ENCODE measurements around the gene EYA4.

Gene EYA4

DNA sequence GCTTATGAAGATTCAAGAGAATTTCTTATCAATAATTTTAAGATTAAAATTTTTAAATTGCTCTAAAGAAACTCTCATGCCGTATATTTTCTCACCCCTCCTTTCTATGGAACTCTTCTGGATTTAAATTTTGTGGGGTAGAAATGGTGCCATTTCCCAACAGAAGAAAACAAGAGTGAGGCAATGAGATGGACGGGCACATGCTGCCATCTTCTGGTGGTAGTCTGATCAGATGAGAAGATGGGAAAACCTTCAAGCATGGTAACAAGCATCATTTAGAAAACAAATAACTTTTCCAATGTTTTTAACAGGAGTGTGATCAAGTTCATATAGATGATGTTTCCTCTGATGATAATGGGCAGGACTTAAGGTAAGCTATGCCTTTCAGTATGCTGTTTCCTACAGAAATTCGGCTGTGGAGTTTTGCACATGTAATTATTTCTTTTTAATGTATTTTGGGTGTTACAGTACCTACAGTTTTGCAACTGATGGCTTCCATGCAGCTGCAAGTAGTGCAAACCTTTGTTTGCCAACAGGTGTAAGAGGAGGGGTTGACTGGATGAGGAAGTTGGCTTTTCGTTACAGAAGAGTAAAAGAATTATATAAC, 271.4 kb downstream of the EYA4 start:
- Histone ChIP-seq H3K9ac (ENCODE audit: low read depth, low read length) (no peak overlapping the region; the same call in 1 of the 2 replicates), H3K27ac (ENCODE audit: low read length) (no peak overlapping the region), H3K9me3 (ENCODE audit: insufficient read depth, low read depth, low read length) (no peaks in the 10 kb centered on the region), H3K4me3 (ENCODE audit: low read length) (no peak overlapping the region), H3K4me1 (ENCODE audit: insufficient read depth, low read length) (no peaks in the 10 kb centered on the region), H3K27me3 (ENCODE audit: insufficient read depth, low read length) (no peaks in the 10 kb centered on the region), H3K36me3 (ENCODE audit: insufficient read depth, low read depth, low read length) (no peaks in the 10 kb centered on the region)

DNA sequence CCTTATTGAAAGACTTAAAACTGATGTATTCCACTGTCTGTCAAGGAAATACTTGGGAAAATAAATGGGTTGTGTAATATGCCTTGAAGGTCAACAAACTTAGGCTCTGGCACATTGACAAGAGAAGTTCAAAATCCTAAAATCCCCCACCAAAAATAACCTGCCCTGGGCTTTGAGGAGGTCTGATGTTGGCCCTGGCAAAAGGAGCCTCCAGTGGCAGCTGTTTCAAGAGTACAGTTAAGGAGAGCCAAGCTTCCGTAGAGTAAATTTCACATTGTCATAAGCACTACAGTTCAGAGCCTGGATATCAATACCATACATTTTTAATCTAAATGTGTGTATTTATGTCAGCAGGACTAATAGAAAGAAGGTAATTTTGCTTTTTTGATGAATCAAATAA, 282.7 kb downstream of the EYA4 start:
- Histone ChIP-seq H3K4me3 (ENCODE audit: low read length) (no peak overlapping the region), H3K36me3 (ENCODE audit: insufficient read depth, low read depth, low read length) (no peaks in the 10 kb centered on the region), H3K27ac (ENCODE audit: low read length) (no peak overlapping the region), H3K27me3 (ENCODE audit: insufficient read depth, low read length) (no peaks in the 10 kb centered on the region), H3K4me1 (ENCODE audit: insufficient read depth, low read length) (peaks cover 4% of the 10 kb centered on the region; the same call in 1 of the 2 replicates), H3K9ac (ENCODE audit: low read depth, low read length) (no peak overlapping the region), H3K9me3 (ENCODE audit: insufficient read depth, low read depth, low read length) (no peaks in the 10 kb centered on the region)

DNA sequence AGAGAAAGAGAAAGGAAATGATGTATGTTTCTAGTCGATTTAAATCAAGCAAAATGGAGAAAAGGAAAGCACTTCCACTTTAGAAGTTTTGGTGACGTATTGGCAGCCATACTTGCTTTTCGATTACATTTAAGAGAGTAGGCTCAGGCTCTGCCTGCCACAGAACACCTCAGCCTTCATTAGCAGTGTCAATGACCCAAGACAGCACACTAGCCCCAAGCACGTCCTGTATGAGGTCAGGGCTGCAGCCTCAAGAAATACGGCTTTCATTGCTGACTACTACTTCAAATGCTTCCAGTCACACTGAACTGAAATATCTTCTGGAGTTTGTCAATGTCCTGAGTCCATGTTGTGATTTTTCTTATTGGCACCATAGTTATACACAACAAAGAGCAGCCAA, 285.3 kb downstream of the EYA4 start:
- H3K9me3 ChIP-seq (ENCODE audit: insufficient read depth, low read depth, low read length): no peaks in the 10 kb centered on the region
- H3K36me3 ChIP-seq (ENCODE audit: insufficient read depth, low read depth, low read length): no peaks in the 10 kb centered on the region
- H3K4me3 ChIP-seq (ENCODE audit: low read length): no peak overlapping the region
- no peak overlapping the region for H3K27ac ChIP-seq (ENCODE audit: low read length)
- no peak overlapping the region for H3K9ac ChIP-seq (ENCODE audit: low read depth, low read length)
- H3K4me1 ChIP-seq (ENCODE audit: insufficient read depth, low read length): peaks cover 4% of the 10 kb centered on the region; the same call in 1 of the 2 replicates
- H3K27me3 ChIP-seq (ENCODE audit: insufficient read depth, low read length): no peaks in the 10 kb centered on the region

DNA sequence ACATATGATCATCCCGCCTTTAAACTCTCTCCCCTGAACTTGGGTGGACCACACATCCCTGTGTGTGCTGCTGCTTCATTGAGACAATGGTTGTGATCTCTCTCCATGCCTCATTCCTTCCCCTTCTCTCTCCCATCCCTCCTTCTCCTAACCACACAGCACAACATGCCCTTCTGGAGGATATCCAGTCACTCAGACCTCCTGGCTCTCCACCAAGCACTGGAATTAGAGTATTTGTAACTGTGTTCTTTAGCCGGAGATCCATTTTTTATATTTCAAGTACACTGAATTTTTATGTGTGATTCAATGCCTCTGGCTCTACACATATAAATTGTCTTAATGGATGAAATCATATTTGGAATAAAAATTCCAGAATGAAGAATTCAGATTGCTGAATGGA, 287.4 kb downstream of the EYA4 start:
- H3K36me3 ChIP-seq (ENCODE audit: insufficient read depth, low read depth, low read length): no peaks in the 10 kb centered on the region
- H3K27ac ChIP-seq (ENCODE audit: low read length): no peak overlapping the region

DNA sequence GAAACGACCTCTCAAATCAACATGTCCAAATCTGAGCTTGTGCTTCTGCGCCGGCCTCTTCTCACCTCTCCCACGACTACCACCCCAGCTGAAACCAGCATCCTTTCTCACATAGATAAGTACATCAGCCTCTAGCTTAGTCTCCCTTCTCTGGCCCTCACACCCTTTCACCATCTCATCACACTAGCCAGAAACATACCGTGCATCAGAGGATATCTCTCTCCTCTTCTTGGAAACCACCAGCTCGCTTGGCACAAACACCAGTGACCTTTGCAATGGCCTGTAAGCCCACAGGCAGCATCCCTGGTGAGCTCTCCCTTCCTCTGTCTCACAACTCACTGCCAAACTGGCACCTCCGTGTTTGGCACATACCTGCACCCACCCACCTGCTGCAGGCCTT, 291.8 kb downstream of the EYA4 start:
- H3K36me3 ChIP-seq (ENCODE audit: insufficient read depth, low read depth, low read length): no peaks in the 10 kb centered on the region
- no peak overlapping the region for H3K27ac ChIP-seq (ENCODE audit: low read length)
- H3K9me3 ChIP-seq (ENCODE audit: insufficient read depth, low read depth, low read length): no peaks in the 10 kb centered on the region
- H3K4me1 ChIP-seq (ENCODE audit: insufficient read depth, low read length): no peaks in the 10 kb centered on the region
- no peak overlapping the region for H3K4me3 ChIP-seq (ENCODE audit: low read length)
- H3K9ac ChIP-seq (ENCODE audit: low read depth, low read length): no peak overlapping the region
- no peaks in the 10 kb centered on the region for H3K27me3 ChIP-seq (ENCODE audit: insufficient read depth, low read length)

More for the DNA sequence above, 287.4 kb downstream of the EYA4 start:
- Histone ChIP-seq H3K27me3 (ENCODE audit: insufficient read depth, low read length) (no peaks in the 10 kb centered on the region), H3K4me3 (ENCODE audit: low read length) (no peak overlapping the region), H3K4me1 (ENCODE audit: insufficient read depth, low read length) (peaks cover 4% of the 10 kb centered on the region; the same call in 1 of the 2 replicates), H3K9ac (ENCODE audit: low read depth, low read length) (no peak overlapping the region), H3K9me3 (ENCODE audit: insufficient read depth, low read depth, low read length) (no peaks in the 10 kb centered on the region)

DNA sequence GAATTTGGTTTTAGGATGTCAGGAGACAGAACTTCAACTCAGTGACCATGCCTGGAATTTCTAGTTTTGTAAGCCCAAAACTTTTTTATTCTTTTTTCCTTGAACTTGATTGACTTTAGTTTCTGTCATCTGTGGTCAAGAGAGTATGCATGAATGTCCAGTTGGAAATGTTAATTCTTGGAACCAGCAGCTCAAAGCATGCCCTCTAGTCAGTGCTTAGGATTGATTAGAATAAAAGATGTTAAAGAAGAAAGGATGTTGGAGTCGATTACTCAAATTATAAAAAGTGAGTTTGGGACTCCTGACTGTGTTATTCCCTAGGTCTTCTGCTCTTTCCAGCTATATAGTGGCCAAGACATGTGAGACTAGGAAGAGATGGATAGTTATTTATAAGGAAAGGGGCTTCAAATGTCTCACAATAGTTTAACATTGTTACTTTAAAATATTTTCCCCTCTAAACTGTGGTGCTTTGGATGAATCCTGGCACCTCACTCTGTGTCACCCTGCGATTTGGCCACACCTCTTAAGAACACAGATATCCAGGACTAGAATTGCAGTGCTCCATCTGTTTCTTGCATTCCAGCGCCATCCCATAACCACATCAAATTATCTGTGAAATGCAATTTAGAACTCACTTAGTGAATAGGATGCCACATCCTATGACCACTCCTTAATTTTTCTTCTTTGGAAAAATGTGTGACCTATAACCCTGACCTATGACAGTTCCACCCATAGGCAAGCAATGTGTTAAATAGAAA, 298.5 kb downstream of the EYA4 start:
- no peaks in the 10 kb centered on the region for H3K36me3 ChIP-seq (ENCODE audit: insufficient read depth, low read depth, low read length)
- no peak overlapping the region for H3K4me3 ChIP-seq (ENCODE audit: low read length)
- H3K27me3 ChIP-seq (ENCODE audit: insufficient read depth, low read length): no peaks in the 10 kb centered on the region
- no peaks in the 10 kb centered on the region for H3K4me1 ChIP-seq (ENCODE audit: insufficient read depth, low read length)
- H3K9me3 ChIP-seq (ENCODE audit: insufficient read depth, low read depth, low read length): no peaks in the 10 kb centered on the region
- no peak overlapping the region for H3K27ac ChIP-seq (ENCODE audit: low read length)
- H3K9ac ChIP-seq (ENCODE audit: low read depth, low read length): no peak overlapping the region

DNA sequence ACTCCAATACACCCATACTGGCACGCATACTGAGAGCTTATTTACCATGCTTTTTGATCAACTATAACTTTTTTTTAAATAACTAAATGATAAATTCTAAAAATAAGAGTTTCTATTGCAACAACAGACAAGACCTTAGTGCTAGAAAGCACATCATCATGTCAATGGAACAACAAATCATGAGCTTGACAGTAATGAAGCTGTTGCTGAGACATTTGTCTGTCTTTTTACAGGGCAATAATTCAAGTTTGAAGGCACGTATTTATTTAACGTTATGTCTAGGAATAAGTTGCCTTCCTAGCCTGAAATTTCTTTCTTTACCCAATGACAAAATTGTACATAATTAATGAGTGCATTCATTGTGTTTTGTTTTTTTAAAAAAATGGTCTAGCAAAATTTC, 299.2 kb downstream of the EYA4 start:
- Histone ChIP-seq H3K27ac (ENCODE audit: low read length) (no peak overlapping the region), H3K4me1 (ENCODE audit: insufficient read depth, low read length) (no peaks in the 10 kb centered on the region), H3K27me3 (ENCODE audit: insufficient read depth, low read length) (no peaks in the 10 kb centered on the region), H3K9ac (ENCODE audit: low read depth, low read length) (no peak overlapping the region), H3K4me3 (ENCODE audit: low read length) (no peak overlapping the region), H3K36me3 (ENCODE audit: insufficient read depth, low read depth, low read length) (no peaks in the 10 kb centered on the region), H3K9me3 (ENCODE audit: insufficient read depth, low read depth, low read length) (no peaks in the 10 kb centered on the region)

DNA sequence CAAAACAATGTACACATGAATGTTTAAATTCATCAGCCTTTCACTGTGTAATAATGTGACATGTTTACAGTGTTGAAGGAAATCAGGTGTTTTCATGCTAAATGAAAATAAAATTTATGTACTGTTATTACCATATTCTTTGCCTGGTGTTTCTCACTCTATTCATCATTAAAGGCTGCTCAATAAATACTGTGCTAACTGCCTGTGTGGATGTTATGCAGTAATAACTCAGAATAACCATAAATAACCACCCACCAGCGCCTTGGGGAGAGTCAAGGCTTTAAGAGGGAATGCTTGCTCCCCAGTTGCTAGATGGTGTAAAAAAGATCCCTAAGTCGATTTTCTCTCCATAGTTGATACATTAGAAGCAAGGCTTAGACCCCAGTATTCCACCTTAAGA, 299.9 kb downstream of the EYA4 start:
- Histone ChIP-seq H3K9me3 (ENCODE audit: insufficient read depth, low read depth, low read length) (no peaks in the 10 kb centered on the region), H3K27me3 (ENCODE audit: insufficient read depth, low read length) (no peaks in the 10 kb centered on the region), H3K4me3 (ENCODE audit: low read length) (no peak overlapping the region), H3K9ac (ENCODE audit: low read depth, low read length) (no peak overlapping the region), H3K27ac (ENCODE audit: low read length) (no peak overlapping the region), H3K36me3 (ENCODE audit: insufficient read depth, low read depth, low read length) (no peaks in the 10 kb centered on the region), H3K4me1 (ENCODE audit: insufficient read depth, low read length) (no peaks in the 10 kb centered on the region)

- Histone ChIP-seq H3K4me1 (ENCODE audit: insufficient read depth, low read length) (no peaks in the 10 kb centered on the region), H3K36me3 (ENCODE audit: insufficient read depth, low read depth, low read length) (no peaks in the 10 kb centered on the region), H3K27me3 (ENCODE audit: insufficient read depth, low read length) (no peaks in the 10 kb centered on the region), H3K9ac (ENCODE audit: low read depth, low read length) (no peak overlapping the region), H3K4me3 (ENCODE audit: low read length) (no peak overlapping the region), H3K9me3 (ENCODE audit: insufficient read depth, low read depth, low read length) (no peaks in the 10 kb centered on the region), H3K27ac (ENCODE audit: low read length) (no peak overlapping the region)
These were observed 301.1 kb downstream of the EYA4 start for GRCh38 chr6:133542056-133542821.

DNA sequence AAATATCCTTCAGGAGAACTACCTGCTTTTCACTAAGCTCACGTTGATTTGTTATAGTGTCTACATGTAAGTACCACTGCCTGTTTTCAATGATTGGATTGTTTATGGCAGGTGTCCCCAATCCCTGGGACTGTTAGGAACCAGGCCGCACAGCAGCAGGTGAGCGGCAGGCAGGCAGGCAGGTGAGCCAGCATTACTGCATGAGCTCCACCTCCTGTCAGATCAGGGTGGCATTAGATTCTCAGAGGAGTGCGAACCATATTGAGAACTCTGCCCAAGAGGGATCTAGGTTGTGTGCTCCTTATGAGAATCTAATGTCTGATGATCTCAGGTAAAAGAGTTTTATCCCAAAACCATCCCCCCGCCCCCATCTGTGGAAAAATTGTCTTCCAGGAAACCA, 303.3 kb downstream of the EYA4 start:
- H3K9me3 ChIP-seq (ENCODE audit: insufficient read depth, low read depth, low read length): no peaks in the 10 kb centered on the region
- H3K27me3 ChIP-seq (ENCODE audit: insufficient read depth, low read length): no peaks in the 10 kb centered on the region
- H3K9ac ChIP-seq (ENCODE audit: low read depth, low read length): no peak overlapping the region
- no peaks in the 10 kb centered on the region for H3K36me3 ChIP-seq (ENCODE audit: insufficient read depth, low read depth, low read length)
- H3K27ac ChIP-seq (ENCODE audit: low read length): no peak overlapping the region
- peaks cover 16% of the 10 kb centered on the region for H3K4me1 ChIP-seq (ENCODE audit: insufficient read depth, low read length)
- no peak overlapping the region for H3K4me3 ChIP-seq (ENCODE audit: low read length)

GRCh38 chr6:133546098-133546497, 304.9 kb downstream of the EYA4 start:
- no peak overlapping the region for H3K27ac ChIP-seq (ENCODE audit: low read length)
- H3K9me3 ChIP-seq (ENCODE audit: insufficient read depth, low read depth, low read length): no peaks in the 10 kb centered on the region
- no peak overlapping the region for H3K4me3 ChIP-seq (ENCODE audit: low read length)
- peaks cover 24% of the 10 kb centered on the region for H3K4me1 ChIP-seq (ENCODE audit: insufficient read depth, low read length)
- no peaks in the 10 kb centered on the region for H3K36me3 ChIP-seq (ENCODE audit: insufficient read depth, low read depth, low read length)
- H3K27me3 ChIP-seq (ENCODE audit: insufficient read depth, low read length): no peaks in the 10 kb centered on the region
- no peak overlapping the region for H3K9ac ChIP-seq (ENCODE audit: low read depth, low read length)

DNA sequence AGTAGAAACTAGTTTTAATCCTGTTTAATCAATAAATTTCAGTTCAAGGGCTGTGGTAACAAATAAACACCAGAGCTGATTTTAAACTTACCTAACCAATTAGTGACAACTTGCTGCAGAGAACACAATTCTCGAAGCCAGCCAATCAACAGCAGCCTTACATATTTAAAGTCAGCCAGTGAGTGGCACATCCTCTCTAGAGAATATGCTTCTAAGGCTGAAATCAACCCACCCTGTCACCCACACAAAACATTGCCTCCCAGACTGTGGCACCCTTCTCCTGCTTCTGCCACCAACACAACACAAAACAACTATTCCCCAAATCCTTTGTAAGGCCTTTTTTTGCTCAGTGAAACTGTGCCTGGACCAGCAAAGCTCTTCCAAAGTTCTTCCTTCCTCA, 306.0 kb downstream of the EYA4 start:
- H3K27me3 ChIP-seq (ENCODE audit: insufficient read depth, low read length): no peaks in the 10 kb centered on the region
- no peak overlapping the region for H3K27ac ChIP-seq (ENCODE audit: low read length)
- no peaks in the 10 kb centered on the region for H3K36me3 ChIP-seq (ENCODE audit: insufficient read depth, low read depth, low read length)
- no peak overlapping the region for H3K9ac ChIP-seq (ENCODE audit: low read depth, low read length)
- H3K4me1 ChIP-seq (ENCODE audit: insufficient read depth, low read length): peaks cover 29% of the 10 kb centered on the region
- no peak overlapping the region for H3K4me3 ChIP-seq (ENCODE audit: low read length)
- no peaks in the 10 kb centered on the region for H3K9me3 ChIP-seq (ENCODE audit: insufficient read depth, low read depth, low read length)

Data from iPS-20b (cell line).